Measurements from ENCODE around the gene RHBDD3. TPM values are rescaled to one million over a fixed set of nuclear protein-coding genes. Genes with fewer than 3 reads are reported as not detected.
"Not testable (repeated sequence)": the region's sequence is repeated elsewhere in the genome, so short reads cannot be mapped to it uniquely, and the experiment has no call there.

Gene RHBDD3
- total and polyA plus RNA-seq, 9 of the 15 experiments (the other 6 are each of a cell fraction or from before 2014, with no cell fraction given), result 0.32 to 35.6 (median 14.0) TPM

- H3K4me1 ChIP-seq (replicated peaks in 1 of 2; ENCODE audit: control insufficient read depth in 2 of 2, insufficient read depth in 2 of 2, low read length in 2 of 2); CTCF ChIA-PET (ENCODE audit: low intra/inter-chr PET ratio); H3K9me1 ChIP-seq (ENCODE audit: control insufficient read depth, insufficient read depth, low read length); H3K36me3 ChIP-seq (ENCODE audit: control insufficient read depth, insufficient read depth, low read length); DNase-seq (ENCODE audit: extremely low read depth in 1 of 4, low spot score in 3 of 4); H3K4me3 ChIP-seq; ATAC-seq; H3K79me2 ChIP-seq (ENCODE audit: control insufficient read depth, insufficient read depth, low read length); H3K9me3 ChIP-seq (replicated peaks; ENCODE audit: control insufficient read depth, insufficient read depth, low read depth, low read length); H3K27me3 ChIP-seq (ENCODE audit: control insufficient read depth in 2 of 2, insufficient read depth in 2 of 2, low read length in 2 of 2); BruUV-seq (replicated peaks); H3K4me2 ChIP-seq (ENCODE audit: insufficient read depth, low read length); H2AFZ ChIP-seq (ENCODE audit: low read depth, low read length); H4K20me1 ChIP-seq (replicated peaks; ENCODE audit: control insufficient read depth, insufficient read depth, low read length); H3K27ac ChIP-seq (ENCODE audit: extremely low read depth, low read depth, low read length); FAIRE-seq; H3K9ac ChIP-seq (ENCODE audit: insufficient read depth in 1 of 2, low read depth in 2 of 2, low read length in 2 of 2): not testable (repeated sequence)
- 62% methylated on average over 9 of the region's 10 CpGs for WGBS (ENCODE audit: insufficient coverage, low coverage, missing lambda C conversion rate)
- in situ Hi-C loops (cut with MboI), result loop anchor here (5.0 kb wide), 1 partner anchor 191 kb away; no protein-coding TSS in a partner anchor
- intact Hi-C loops (cut with micrococcal nuclease), result loop anchor here (5.0 to 10.0 kb wide), 2 partner anchors 206 to 643 kb away; no protein-coding TSS in a partner anchor
- POLR2A ChIA-PET, result interaction anchor here (0.9 kb wide), 1 partner anchor 9 kb away, joined by 6 read pairs; no protein-coding TSS in a partner anchor
These were observed 19.9 kb downstream of the RHBDD3 start for GRCh38 chr22:29247891-29248290.

- Histone ChIP-seq H2AFZ (ENCODE audit: low read depth, low read length) (no peak overlapping the region), H3K27me3 (ENCODE audit: control insufficient read depth in 2 of 2, insufficient read depth in 2 of 2, low read length in 2 of 2) (no peaks in the 10 kb centered on the region), H3K9me3 (replicated peaks; ENCODE audit: control insufficient read depth, insufficient read depth, low read depth, low read length) (no peaks in the 10 kb centered on the region), H3K9ac (ENCODE audit: insufficient read depth in 1 of 2, low read depth in 2 of 2, low read length in 2 of 2) (0 out of 4 replicates have a peak overlapping the region, but pooled peaks of 1 of the 2 experiments have one; percentile 28), H3K36me3 (ENCODE audit: control insufficient read depth, insufficient read depth, low read length) (no peaks in the 10 kb centered on the region), H3K79me2 (ENCODE audit: control insufficient read depth, insufficient read depth, low read length) (no peaks in the 10 kb centered on the region), H3K4me1 (replicated peaks in 1 of 2; ENCODE audit: control insufficient read depth in 2 of 2, insufficient read depth in 2 of 2, low read length in 2 of 2) (peaks cover 0 to 6% of the 10 kb centered on the region in 2 experiments; a peak in 2 of 5 replicates), H3K9me1 (ENCODE audit: control insufficient read depth, insufficient read depth, low read length) (no peaks in the 10 kb centered on the region), H3K4me2 (ENCODE audit: insufficient read depth, low read length) (no peak overlapping the region), H4K20me1 (replicated peaks; ENCODE audit: control insufficient read depth, insufficient read depth, low read length) (0 out of 2 replicates have a peak, but pooled peaks cover 4% of the 10 kb centered on the region), H3K4me3 (no peak overlapping the region), H3K27ac (ENCODE audit: extremely low read depth, low read depth, low read length) (no peak overlapping the region)
- 25% methylated on average over 9 of the region's 11 CpGs for WGBS (ENCODE audit: insufficient coverage, low coverage, missing lambda C conversion rate)
- CTCF ChIA-PET (ENCODE audit: low intra/inter-chr PET ratio), result interaction anchor here (0.5 to 1.7 kb wide), 4 partner anchors 43 to 645 kb away, joined by 3 to 10 read pairs (median 5); no protein-coding TSS in a partner anchor
- no TSS peak for BruUV-seq (replicated peaks)
- peak; percentile 97 for ATAC-seq
- POLR2A ChIA-PET, result interaction anchor here (0.7 to 1.4 kb wide), 7 partner anchors 11 to 143 kb away, joined by 3 to 5 read pairs (median 3); partner anchors contain the start of gene EWSR1
- in situ Hi-C loops (cut with MboI) (loop anchor here (5.0 kb wide), 1 partner anchor 189 kb away; no protein-coding TSS in a partner anchor), intact Hi-C loops (cut with micrococcal nuclease) (loop anchor here (2.0 to 10.0 kb wide), 4 partner anchors 89 to 641 kb away; no protein-coding TSS in a partner anchor)
- peak; percentile 79 for FAIRE-seq
- DNase-seq (ENCODE audit: extremely low read depth in 1 of 4, low spot score in 3 of 4), result peak; percentile 63 to 72 (median 65)
- TF ChIP-seq RB1 (IDR thresholded peaks at IDR 0.05; ENCODE audit: low read depth) (peak; percentile 36; the same call in 1 of the 2 replicates), KLF16 (IDR thresholded peaks at IDR 0.05) (0 out of 2 replicates have a peak, but pooled peaks have one; percentile 26), TBP (optimal IDR thresholded peaks at IDR 0.05; ENCODE audit: low read depth, low read length) (peak; percentile 14), THRAP3 (IDR thresholded peaks at IDR 0.05; ENCODE audit: borderline replicate concordance) (no peak), DEAF1 (CRISPR knock-in tag; IDR thresholded peaks at IDR 0.05) (peak; percentile 60; the same call in 1 of the 2 replicates), ZC3H4 (CRISPR knock-in tag; IDR thresholded peaks at IDR 0.05; ENCODE audit: borderline replicate concordance) (no peak)
These were observed 22.0 kb downstream of the RHBDD3 start for GRCh38 chr22:29245626-29246385.

Data from K562 (cell line).